ENCODE data around the gene RMDN2.

RMDN2 gene

GRCh38 chr2:37993143-37993542 lies 68.1 kb downstream of the RMDN2 start (continued):
- TF ChIP-seq ZNF18 (tag by site-specific recombination; IDR thresholded peaks at IDR 0.05) (no peak), ZNF596 (tag by site-specific recombination; IDR thresholded peaks at IDR 0.05) (no peak), ZNF639 (tag by site-specific recombination; IDR thresholded peaks at IDR 0.05) (no peak), ZNF776 (tag by site-specific recombination; IDR thresholded peaks at IDR 0.05; ENCODE audit: borderline replicate concordance) (no peak), ZNF239 (tag by site-specific recombination; IDR thresholded peaks at IDR 0.05) (no peak), TRIM28 (IDR thresholded peaks at IDR 0.05; ENCODE audit: borderline replicate concordance, low read length) (no peak), ZNF416 (tag by site-specific recombination; IDR thresholded peaks at IDR 0.05) (no peak), ZNF473 (tag by site-specific recombination; IDR thresholded peaks at IDR 0.05) (no peak), ZNF16 (tag by site-specific recombination; IDR thresholded peaks at IDR 0.05; ENCODE audit: low read depth) (no peak), ZNF600 (tag by site-specific recombination; IDR thresholded peaks at IDR 0.05) (no peak), ATF2 (tag by site-specific recombination; IDR thresholded peaks at IDR 0.05; ENCODE audit: low read depth) (no peak), ZNF777 (tag by site-specific recombination; IDR thresholded peaks at IDR 0.05; ENCODE audit: borderline replicate concordance) (no peak)

- CTCF ChIA-PET = interaction anchor here (0.6 kb wide), 1 partner anchor 79 kb away, joined by 4 read pairs; no protein-coding TSS in a partner anchor
- Histone ChIP-seq H3K9me3 (ENCODE audit: control insufficient read depth, insufficient read depth, low read depth, low read length) (no peaks in the 10 kb centered on the region), H3K36me3 (ENCODE audit: control insufficient read depth in 2 of 2, insufficient read depth in 1 of 2, low read length in 2 of 2) (no peaks in the 10 kb centered on the region), H3K4me3 (ENCODE audit: low read depth, low read length) (no peak overlapping the region), H3K27ac (ENCODE audit: extremely low read depth, low read depth, low read length) (no peak overlapping the region), H3K4me1 (ENCODE audit: control insufficient read depth, insufficient read depth, low read length) (no peaks in the 10 kb centered on the region)
- POLR2A ChIA-PET = no interaction called here
- TF ChIP-seq ZNF660 (tag by site-specific recombination; IDR thresholded peaks at IDR 0.05) (no peak), FEZF1 (tag by site-specific recombination; IDR thresholded peaks at IDR 0.05) (no peak), ZNF600 (tag by site-specific recombination; IDR thresholded peaks at IDR 0.05) (no peak), MYNN (tag by site-specific recombination; IDR thresholded peaks at IDR 0.05; ENCODE audit: borderline replicate concordance) (no peak), ZFHX2 (tag by site-specific recombination; conservative IDR thresholded peaks at IDR 0.05) (no peak), ZNF777 (tag by site-specific recombination; IDR thresholded peaks at IDR 0.05; ENCODE audit: borderline replicate concordance) (no peak), GLIS1 (tag by site-specific recombination; IDR thresholded peaks at IDR 0.05) (no peak), HIC1 (tag by site-specific recombination; IDR thresholded peaks at IDR 0.05) (no peak), ZNF555 (tag by site-specific recombination; conservative IDR thresholded peaks at IDR 0.05) (no peak), ZFP37 (tag by site-specific recombination; IDR thresholded peaks at IDR 0.05) (no peak), ZNF350 (tag by site-specific recombination; IDR thresholded peaks at IDR 0.05) (no peak), ZNF629 (tag by site-specific recombination; IDR thresholded peaks at IDR 0.05) (no peak), KLF8 (tag by site-specific recombination; IDR thresholded peaks at IDR 0.05) (no peak), SP7 (tag by site-specific recombination; IDR thresholded peaks at IDR 0.05) (no peak), YY1 (tag by site-specific recombination; IDR thresholded peaks at IDR 0.05) (no peak), ZNF394 (tag by site-specific recombination; IDR thresholded peaks at IDR 0.05; ENCODE audit: borderline replicate concordance) (no peak), BCL6B (tag by site-specific recombination; IDR thresholded peaks at IDR 0.05) (no peak), SP3 (tag by site-specific recombination; IDR thresholded peaks at IDR 0.05) (no peak)
These were observed 72.5 kb downstream of the RMDN2 start for GRCh38 chr2:37997629-37998028.

Measured in HEK293 (cell line).